SU-DHL-6 (cell line): ENCODE data around the gene ITPR1.

Experiments
- EZH2phosphoT487 ChIP-seq: fragments of 200-600 bp; sonication (generic), shearing (Covaris generic); conservative IDR thresholded peaks from 2 replicates; pipeline ENCODE4 v1.6.1; 2018; ENCODE audit warnings: mild to moderate bottlenecking, antibody characterized with exemption, low read length, moderate library complexity, mixed read lengths
- TF ChIP-seq, protein P1 (sequence below): fragments of 200-600 bp; sonication (generic); IDR thresholded peaks from one replicate; pipeline ENCODE4 v1.5.1; 2017; ENCODE audit warnings: antibody characterized with exemption, mild to moderate bottlenecking, low read length, moderate library complexity; ENCODE audit not compliant: insufficient read depth, poor library complexity, severe bottlenecking

DNA sequence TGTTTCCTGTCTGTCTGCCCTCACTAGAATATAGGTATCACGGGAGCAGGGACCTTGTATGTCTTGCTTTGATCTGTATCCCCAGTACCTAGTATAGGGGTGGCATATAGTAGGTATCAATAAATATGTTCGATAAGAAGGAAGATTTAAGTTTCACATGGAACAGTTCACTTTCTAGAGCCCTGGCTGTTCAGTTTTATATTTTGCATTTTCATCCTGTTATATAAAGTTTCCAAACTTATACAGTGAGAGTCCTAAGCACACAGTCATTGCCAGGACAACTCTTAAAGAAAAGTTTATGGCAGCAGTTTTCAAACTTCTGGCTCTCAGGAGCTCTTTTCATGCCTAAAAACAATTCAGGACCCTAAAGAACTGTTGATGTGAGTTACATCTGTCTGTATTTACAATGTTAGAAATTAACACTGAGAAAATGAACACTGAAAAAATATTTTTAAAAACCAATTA lies 13.4 kb downstream of the ITPR1 start:
- TF ChIP-seq, protein P1, sequence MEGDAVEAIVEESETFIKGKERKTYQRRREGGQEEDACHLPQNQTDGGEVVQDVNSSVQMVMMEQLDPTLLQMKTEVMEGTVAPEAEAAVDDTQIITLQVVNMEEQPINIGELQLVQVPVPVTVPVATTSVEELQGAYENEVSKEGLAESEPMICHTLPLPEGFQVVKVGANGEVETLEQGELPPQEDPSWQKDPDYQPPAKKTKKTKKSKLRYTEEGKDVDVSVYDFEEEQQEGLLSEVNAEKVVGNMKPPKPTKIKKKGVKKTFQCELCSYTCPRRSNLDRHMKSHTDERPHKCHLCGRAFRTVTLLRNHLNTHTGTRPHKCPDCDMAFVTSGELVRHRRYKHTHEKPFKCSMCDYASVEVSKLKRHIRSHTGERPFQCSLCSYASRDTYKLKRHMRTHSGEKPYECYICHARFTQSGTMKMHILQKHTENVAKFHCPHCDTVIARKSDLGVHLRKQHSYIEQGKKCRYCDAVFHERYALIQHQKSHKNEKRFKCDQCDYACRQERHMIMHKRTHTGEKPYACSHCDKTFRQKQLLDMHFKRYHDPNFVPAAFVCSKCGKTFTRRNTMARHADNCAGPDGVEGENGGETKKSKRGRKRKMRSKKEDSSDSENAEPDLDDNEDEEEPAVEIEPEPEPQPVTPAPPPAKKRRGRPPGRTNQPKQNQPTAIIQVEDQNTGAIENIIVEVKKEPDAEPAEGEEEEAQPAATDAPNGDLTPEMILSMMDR = no peak
- no peak for TF ChIP-seq EZH2phosphoT487
